ENCODE results near the gene SPATA6L. TPM values are rescaled to one million over a fixed set of nuclear protein-coding genes. Genes with fewer than 3 reads are reported as not detected.

The SPATA6L gene
- total RNA-seq, 1 experiment from 2014 or later: 7.1 TPM

DNA sequence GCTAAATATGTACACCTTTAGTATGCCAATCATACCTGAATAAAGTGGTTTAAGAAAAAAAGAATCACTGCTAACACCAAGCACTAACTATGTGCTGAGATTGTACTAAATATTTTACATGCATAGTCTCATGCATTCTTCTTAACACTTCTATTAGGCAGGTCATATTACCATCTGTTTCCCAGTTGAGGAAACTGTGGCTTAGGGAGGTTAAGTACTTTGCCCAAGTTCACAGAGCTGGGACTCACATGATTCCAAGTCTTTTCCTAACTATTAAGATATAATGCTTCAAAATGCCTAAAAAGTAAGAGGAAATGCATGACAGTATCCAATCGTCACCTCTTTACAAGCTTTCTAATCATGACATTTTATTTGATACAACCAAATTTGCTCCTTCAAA is 73.4 kb downstream of the SPATA6L start:
- no peaks in the 10 kb centered on the region for H3K9me3 ChIP-seq (ENCODE audit: insufficient read depth, low read depth)
- no peak overlapping the region for H3K4me3 ChIP-seq
- intact Hi-C loops (cut with micrococcal nuclease; ENCODE audit: unreplicated experiment): no loop called here
- H3F3A ChIP-seq (ENCODE audit: insufficient read depth, low read depth): no peaks in the 10 kb centered on the region
- CTCF ChIA-PET: no interaction called here
- H3K4me1 ChIP-seq (replicated peaks; ENCODE audit: insufficient read depth): no peaks in the 10 kb centered on the region
- no peaks in the 10 kb centered on the region for H3K9me2 ChIP-seq (ENCODE audit: insufficient read depth)
- no peaks in the 10 kb centered on the region for H4K20me1 ChIP-seq (ENCODE audit: insufficient read depth)
- no peaks in the 10 kb centered on the region for H3K79me2 ChIP-seq (ENCODE audit: low read depth)
- H3K36me3 ChIP-seq (ENCODE audit: low read depth): no peaks in the 10 kb centered on the region
- no peak overlapping the region for H2AFZ ChIP-seq
- no peak overlapping the region for H3K4me2 ChIP-seq
- no peak for DNase-seq
- H3K27me3 ChIP-seq (ENCODE audit: insufficient read depth, low read depth): no peaks in the 10 kb centered on the region
- TF ChIP-seq EZH2 (IDR thresholded peaks at IDR 0.05; ENCODE audit: low read depth): no peak
- TF ChIP-seq, protein P1, sequence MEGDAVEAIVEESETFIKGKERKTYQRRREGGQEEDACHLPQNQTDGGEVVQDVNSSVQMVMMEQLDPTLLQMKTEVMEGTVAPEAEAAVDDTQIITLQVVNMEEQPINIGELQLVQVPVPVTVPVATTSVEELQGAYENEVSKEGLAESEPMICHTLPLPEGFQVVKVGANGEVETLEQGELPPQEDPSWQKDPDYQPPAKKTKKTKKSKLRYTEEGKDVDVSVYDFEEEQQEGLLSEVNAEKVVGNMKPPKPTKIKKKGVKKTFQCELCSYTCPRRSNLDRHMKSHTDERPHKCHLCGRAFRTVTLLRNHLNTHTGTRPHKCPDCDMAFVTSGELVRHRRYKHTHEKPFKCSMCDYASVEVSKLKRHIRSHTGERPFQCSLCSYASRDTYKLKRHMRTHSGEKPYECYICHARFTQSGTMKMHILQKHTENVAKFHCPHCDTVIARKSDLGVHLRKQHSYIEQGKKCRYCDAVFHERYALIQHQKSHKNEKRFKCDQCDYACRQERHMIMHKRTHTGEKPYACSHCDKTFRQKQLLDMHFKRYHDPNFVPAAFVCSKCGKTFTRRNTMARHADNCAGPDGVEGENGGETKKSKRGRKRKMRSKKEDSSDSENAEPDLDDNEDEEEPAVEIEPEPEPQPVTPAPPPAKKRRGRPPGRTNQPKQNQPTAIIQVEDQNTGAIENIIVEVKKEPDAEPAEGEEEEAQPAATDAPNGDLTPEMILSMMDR (conservative IDR thresholded peaks at IDR 0.05): no peak
- no TSS peak for BruUV-seq (replicated peaks)
- POLR2A ChIA-PET (ENCODE audit: unreplicated experiment): no interaction called here
- H3K27ac ChIP-seq: no peak overlapping the region

DNA sequence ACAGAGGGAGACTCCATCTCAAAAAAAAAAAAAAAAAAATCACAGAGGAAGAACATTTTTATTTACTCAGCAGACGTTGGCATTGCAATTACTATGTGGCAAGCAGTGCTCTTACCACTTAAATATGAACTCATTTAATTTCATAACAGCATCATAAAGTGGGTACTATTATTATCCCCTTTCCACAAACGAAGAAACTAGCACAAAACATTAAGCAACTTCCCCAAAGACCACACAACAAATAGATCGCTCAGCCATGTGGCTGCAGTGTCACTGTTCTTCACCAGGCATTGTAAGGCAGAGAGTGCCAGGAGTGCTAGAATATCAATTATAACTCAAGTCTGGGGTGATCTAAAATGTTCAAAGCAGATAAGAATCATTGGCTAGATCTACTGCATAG is 74.0 kb downstream of the SPATA6L start:
- no peaks in the 10 kb centered on the region for H3K79me2 ChIP-seq (ENCODE audit: low read depth)
- TF ChIP-seq, protein P1 (conservative IDR thresholded peaks at IDR 0.05): no peak
- TF ChIP-seq EZH2 (IDR thresholded peaks at IDR 0.05; ENCODE audit: low read depth): no peak
- no peaks in the 10 kb centered on the region for H3K9me3 ChIP-seq (ENCODE audit: insufficient read depth, low read depth)
- CTCF ChIA-PET: no interaction called here
- no peak overlapping the region for H3K27ac ChIP-seq
- no peak overlapping the region for H3K4me3 ChIP-seq
- no peaks in the 10 kb centered on the region for H3K4me1 ChIP-seq (replicated peaks; ENCODE audit: insufficient read depth)
- DNase-seq: no peak
- no peaks in the 10 kb centered on the region for H4K20me1 ChIP-seq (ENCODE audit: insufficient read depth)
- POLR2A ChIA-PET (ENCODE audit: unreplicated experiment): no interaction called here
- H3K9me2 ChIP-seq (ENCODE audit: insufficient read depth): no peaks in the 10 kb centered on the region
- no peak overlapping the region for H2AFZ ChIP-seq
- intact Hi-C loops (cut with micrococcal nuclease; ENCODE audit: unreplicated experiment): no loop called here
- H3K4me2 ChIP-seq: no peak overlapping the region
- no TSS peak for BruUV-seq (replicated peaks)
- no peaks in the 10 kb centered on the region for H3K27me3 ChIP-seq (ENCODE audit: insufficient read depth, low read depth)
- H3K36me3 ChIP-seq (ENCODE audit: low read depth): no peaks in the 10 kb centered on the region
- H3F3A ChIP-seq (ENCODE audit: insufficient read depth, low read depth): no peaks in the 10 kb centered on the region

DNA sequence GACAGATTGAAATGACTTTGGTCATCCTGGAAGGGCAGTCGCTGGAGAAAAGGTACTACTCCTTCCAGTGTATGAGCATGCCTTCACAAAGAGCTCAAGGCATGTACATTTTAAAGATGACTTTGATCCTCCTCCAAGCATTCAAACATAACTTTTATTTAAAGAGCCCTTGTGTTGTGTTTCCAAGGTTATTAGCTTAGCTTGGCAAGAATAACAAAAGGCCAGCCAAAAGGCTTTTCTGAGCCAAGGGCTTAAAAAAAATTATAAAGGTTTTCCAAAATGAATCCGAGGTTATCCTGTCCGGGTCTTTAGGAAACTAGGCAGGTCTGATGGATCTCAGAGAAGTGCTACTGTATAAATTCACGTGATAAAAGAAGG is 75.2 kb downstream of the SPATA6L start:
- Histone ChIP-seq H3K79me2 (ENCODE audit: low read depth) (no peaks in the 10 kb centered on the region), H3K36me3 (ENCODE audit: low read depth) (no peaks in the 10 kb centered on the region), H3F3A (ENCODE audit: insufficient read depth, low read depth) (no peaks in the 10 kb centered on the region), H3K27me3 (ENCODE audit: insufficient read depth, low read depth) (no peaks in the 10 kb centered on the region), H3K4me2 (no peak overlapping the region), H3K9me3 (ENCODE audit: insufficient read depth, low read depth) (no peaks in the 10 kb centered on the region), H3K9me2 (ENCODE audit: insufficient read depth) (no peaks in the 10 kb centered on the region), H4K20me1 (ENCODE audit: insufficient read depth) (no peaks in the 10 kb centered on the region), H3K27ac (no peak overlapping the region), H3K4me3 (no peak overlapping the region), H2AFZ (no peak overlapping the region), H3K4me1 (replicated peaks; ENCODE audit: insufficient read depth) (no peaks in the 10 kb centered on the region)
- POLR2A ChIA-PET (ENCODE audit: unreplicated experiment): no interaction called here
- no peak for DNase-seq
- CTCF ChIA-PET: no interaction called here
- BruUV-seq (replicated peaks): no TSS peak
- intact Hi-C loops (cut with micrococcal nuclease; ENCODE audit: unreplicated experiment): no loop called here
- TF ChIP-seq, protein P1 (conservative IDR thresholded peaks at IDR 0.05): no peak
- no peak for TF ChIP-seq EZH2 (IDR thresholded peaks at IDR 0.05; ENCODE audit: low read depth)
